Activated CD4-positive, alpha-beta T cell treated with anti-CD3 and anti-CD28 coated beads, Interleukin-10, Interleukin-2, amounts not matched to agents 100 ng/mL and 50 ng/mL, durations not matched to agents 16 hours and 8 hours (primary cell): Measurements from ENCODE around the gene DGKB.

Experiments used
- DNase-seq: peaks from one replicate; pipeline ENCODE4 v3.0.0-alpha.2; 2020

The DGKB gene

GRCh38 chr7:14184292-14184864, 718.2 kb downstream of the DGKB start:
- DNase-seq, result no peak

DNA sequence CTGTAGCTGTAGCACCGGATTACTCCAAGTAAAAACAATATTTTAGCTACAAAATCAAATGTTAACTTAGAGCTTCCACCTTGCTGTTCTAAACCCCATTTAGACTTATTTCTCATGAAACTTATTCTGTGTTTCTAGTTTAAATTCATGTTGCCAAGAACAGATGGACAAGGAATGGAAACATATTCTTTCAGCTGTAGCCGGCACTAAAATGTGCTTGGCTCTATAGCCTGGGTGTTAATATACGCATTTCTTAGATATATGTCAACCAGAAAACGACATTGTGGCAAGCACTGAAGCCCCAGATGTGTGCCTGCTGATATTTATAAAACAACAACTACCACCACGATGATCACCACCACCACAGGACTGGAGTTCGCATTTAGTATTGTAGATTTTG, 722.8 kb downstream of the DGKB start:
- no peak for DNase-seq

GRCh38 chr7:14177876-14178275, 724.7 kb downstream of the DGKB start:
- no peak for DNase-seq

- no peak for DNase-seq
These were observed 731.7 kb downstream of the DGKB start for GRCh38 chr7:14170872-14171271.

GRCh38 chr7:14158111-14158510, 744.4 kb downstream of the DGKB start:
- no peak for DNase-seq

DNA sequence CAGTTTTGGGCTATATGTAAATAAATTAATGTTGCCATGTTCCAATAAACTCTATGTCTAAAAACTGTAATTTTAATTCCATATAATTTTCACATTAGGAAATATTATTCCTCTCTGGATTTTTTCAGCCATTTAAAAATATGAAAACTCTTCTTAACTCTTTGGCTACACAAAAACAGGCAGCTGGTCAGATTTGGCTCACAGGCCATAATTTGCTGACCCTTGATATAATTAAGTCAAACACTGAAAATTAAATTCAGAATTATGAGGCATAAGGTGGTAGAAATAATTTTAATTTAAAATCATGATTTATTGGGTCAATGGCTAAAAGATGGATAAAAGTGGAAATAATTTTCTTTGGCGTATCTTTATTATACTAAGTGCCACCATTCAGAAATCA, 746.1 kb downstream of the DGKB start:
- no peak for DNase-seq

DNA sequence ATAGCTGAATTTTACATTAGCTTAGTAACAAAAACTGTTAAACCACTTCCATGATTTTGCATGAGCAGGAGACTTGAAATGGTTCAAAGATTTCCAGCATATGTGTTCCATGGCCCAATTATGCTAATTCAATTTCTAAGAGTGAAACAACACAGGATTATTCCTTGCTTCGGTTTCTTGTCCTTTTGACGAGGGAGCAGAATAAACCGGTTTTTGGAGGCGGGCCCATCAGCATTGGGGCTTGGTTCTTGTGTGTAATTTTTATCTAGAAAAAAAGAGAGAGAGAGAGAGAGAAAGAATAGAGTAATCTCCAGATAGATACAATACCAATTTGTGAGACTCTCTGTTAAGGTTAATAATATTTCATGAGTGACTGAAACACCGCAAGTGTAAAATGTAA, 753.6 kb downstream of the DGKB start:
- no peak for DNase-seq

- DNase-seq, result no peak
These were observed 755.0 kb downstream of the DGKB start for GRCh38 chr7:14147532-14147931.

DNA sequence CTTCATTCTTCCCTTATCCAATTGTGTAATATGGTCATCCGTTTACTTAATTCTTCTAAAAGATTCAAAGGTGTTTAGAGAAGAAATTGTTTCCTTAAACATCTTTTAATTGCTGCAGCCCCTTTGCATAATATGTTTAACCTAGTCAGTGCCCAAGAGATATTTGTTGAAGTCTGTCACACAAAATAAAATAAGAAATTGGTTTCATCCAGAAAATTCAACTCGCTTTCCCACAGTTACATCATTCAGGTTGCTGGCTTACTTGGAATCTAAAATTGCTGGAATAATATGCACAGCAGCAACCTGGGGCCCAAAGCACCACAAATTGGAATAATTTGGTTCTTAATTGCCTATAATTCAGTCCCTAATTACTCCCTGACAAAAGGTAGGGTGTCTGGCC, 758.0 kb downstream of the DGKB start:
- DNase-seq, result no peak

DNA sequence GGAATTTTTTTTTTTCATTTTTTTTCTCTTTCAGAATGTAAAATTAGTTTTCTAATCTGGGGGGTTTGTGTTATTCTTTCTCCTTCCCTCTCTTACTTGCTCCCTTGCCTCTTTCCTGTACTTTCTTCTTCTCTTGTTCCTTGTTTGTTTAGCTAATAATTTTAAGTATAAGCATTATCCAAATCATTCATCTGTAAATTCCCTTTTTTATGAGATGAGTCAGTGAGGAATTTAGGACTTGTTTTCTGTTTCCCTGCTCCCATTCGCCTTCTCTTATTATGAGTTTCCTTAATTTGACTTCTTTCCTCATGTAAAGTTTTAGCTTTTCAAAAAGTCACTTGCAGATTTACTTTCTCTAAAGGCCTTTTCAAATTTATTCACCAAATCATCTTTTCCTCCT, 758.4 kb downstream of the DGKB start:
- no peak for DNase-seq

DNA sequence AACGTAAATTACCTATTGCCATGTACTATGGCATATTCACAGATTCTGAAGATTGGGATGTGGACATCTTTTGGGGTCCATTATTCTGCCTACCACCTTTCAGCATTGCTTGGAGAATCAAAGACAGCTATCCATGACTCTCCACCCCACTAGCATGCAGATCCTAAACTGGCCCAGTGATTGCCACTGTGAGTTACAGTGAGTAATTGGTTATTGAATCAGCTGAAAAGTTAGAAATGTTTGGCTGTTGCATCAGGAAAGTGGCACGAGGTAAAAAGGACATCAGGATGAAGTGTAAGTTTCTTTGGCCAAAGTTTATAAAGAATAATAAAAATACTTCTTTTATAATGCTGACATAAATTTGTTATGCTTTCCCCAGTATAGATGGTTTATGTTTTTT, 764.9 kb downstream of the DGKB start:
- DNase-seq, result no peak

DNA sequence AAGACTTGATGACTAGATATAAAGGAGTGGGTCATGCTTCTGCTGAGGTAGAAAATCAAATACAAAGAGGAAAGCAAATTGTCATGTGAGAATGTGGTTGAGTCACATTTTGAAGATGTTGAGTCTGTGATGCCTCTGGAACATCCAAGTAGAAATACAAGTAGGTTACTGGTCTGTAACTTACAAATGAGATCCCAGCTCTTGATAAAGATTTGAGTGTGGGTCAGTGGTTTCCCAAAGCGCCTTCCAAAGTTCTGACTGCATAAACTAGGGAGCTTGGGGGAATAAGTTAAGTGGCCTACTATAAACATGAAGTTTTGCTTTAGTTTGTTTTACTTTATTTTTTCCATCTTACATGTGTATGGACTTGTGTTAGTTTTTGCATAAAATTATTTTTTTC, 768.8 kb downstream of the DGKB start:
- DNase-seq, result no peak

GRCh38 chr7:14125998-14126397, 776.6 kb downstream of the DGKB start:
- no peak for DNase-seq

DNA sequence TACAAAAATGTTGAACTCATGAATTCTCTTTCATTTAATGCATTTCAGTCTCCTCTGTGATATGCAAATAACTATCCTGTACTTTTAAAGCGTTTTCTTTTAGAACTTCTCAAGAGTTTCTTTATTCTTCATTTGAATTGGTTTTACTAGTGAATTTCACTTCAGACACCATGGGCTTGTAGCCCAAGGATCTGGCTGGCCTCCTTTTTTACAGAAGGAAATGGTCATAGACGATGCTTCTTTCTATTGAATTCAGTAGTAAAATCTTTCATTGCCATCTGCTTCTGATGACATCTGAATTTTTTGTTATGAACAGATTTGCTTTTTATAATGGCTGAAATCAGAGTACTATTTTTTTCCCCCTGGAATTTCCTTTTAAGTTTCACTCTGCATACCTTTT, 777.8 kb downstream of the DGKB start:
- no peak for DNase-seq

- no peak for DNase-seq
These were observed 778.6 kb downstream of the DGKB start for GRCh38 chr7:14123923-14124322.

DNA sequence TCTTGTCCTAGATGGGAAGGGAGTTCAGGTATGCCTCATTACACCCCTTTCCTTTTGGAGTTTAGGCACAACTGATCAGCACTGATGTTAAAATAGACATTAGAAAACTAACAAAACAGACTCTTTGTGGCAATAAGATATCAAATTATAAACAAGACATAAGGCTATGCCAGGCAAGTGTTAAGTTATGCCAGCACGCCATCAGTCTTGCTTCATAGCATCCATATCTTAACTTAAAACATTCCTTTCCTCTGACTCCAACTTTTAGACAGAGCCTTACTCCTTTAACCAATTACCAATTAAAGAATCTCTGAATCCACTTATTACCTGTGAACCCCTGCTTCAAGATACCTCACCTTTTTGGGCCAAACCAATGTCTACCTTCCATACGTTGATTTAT, 786.9 kb downstream of the DGKB start:
- DNase-seq, result no peak

- DNase-seq, result no peak
These were observed 797.7 kb downstream of the DGKB start for GRCh38 chr7:14104861-14105260.

- no peak for DNase-seq
These were observed 806.4 kb downstream of the DGKB start for GRCh38 chr7:14096159-14096558.

DNA sequence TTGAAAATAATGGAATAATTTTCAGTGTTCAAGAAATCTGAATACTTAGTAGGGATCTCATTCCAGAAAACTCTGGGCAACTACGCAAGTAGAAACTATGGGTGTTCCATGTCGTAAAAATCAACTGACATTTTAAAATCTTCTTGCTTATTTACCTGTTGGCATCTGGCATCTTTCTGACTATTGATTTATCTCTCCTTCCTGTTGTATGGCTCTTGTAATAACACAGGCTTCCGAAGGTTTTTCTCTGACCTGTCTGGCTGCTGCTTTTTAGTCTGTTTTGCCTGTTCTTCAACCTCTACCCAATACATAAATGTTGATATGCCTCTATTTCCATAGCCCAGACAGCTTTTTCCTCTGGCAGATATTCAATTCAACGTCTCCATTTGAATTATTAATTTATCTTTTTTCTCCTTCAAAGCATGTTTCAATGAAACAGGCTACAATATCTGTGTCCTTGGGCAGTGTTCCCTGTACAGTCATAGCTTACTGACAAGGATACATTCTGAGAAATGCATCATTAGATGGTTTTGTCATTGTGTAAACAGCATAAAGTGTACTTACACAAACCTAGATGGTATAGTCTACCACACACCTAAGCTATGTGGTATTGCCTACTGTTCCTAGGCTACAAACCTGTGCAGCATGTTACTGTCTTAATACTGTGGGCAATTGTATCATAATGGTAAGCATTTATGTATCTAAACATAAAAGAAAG, 807.2 kb downstream of the DGKB start:
- no peak for DNase-seq
